Fibroblast of lung (primary cell): ENCODE data around the gene KCNH1. TPM values are rescaled to one million over a fixed set of nuclear protein-coding genes. Genes with fewer than 3 reads are reported as not detected.

Experiments
- DNase-seq, 2 donors: peaks; one replicate each; pipeline versions ENCODE4 v3.0.0 to v3.0.0-alpha.2; 2010; ENCODE audit warnings: low read depth in 2 of 2
- H2AFZ ChIP-seq: 2 replicates; pipeline ENCODE4 v1.5.1; 2012; ENCODE audit warnings: low read length, control low read depth, inconsistent platforms
- H3K27ac ChIP-seq: 2 replicates; pipeline ENCODE4 v1.5.1; 2011; ENCODE audit warnings: low read length, control low read depth; ENCODE audit not compliant: insufficient read depth
- H3K27me3 ChIP-seq: 2 replicates; pipeline ENCODE4 v1.5.1; 2011; ENCODE audit warnings: mild to moderate bottlenecking, low read length; ENCODE audit not compliant: control insufficient read depth, insufficient read depth
- H3K36me3 ChIP-seq: 2 replicates; pipeline ENCODE4 v1.5.1; 2011; ENCODE audit warnings: low read length; ENCODE audit not compliant: control insufficient read depth, insufficient read depth
- H3K4me1 ChIP-seq: 2 replicates; pipeline ENCODE4 v1.5.1; 2011; ENCODE audit warnings: low read length; ENCODE audit not compliant: control insufficient read depth, insufficient read depth; ENCODE audit errors: extremely low read depth
- H3K4me2 ChIP-seq: 2 replicates; pipeline ENCODE4 v1.5.1; 2011; ENCODE audit warnings: low read length, control low read depth; ENCODE audit not compliant: insufficient read depth; ENCODE audit errors: extremely low read depth
- H3K4me3 ChIP-seq, 4 experiments: fragments of 200-600 bp in 1 of 4; sonication (generic) in 1 of 4; replicated peaks in 1 of 4; 2 replicates each; pipeline ENCODE4 v1.5.1; 2011 to 2016; ENCODE audit warnings: low read length in 4 of 4, low read depth in 3 of 4, mild to moderate bottlenecking in 3 of 4, control low read depth in 2 of 4, inconsistent platforms in 1 of 4, mixed read lengths in 1 of 4; ENCODE audit not compliant: insufficient read depth in 1 of 4; ENCODE audit errors: control extremely low read depth in 1 of 4
- H3K79me2 ChIP-seq: 2 replicates; pipeline ENCODE4 v1.5.1; 2012; ENCODE audit warnings: mild to moderate bottlenecking, low read length, inconsistent platforms; ENCODE audit not compliant: control insufficient read depth, insufficient read depth
- H3K9ac ChIP-seq: 2 replicates; pipeline ENCODE4 v1.5.1; 2011; ENCODE audit warnings: mild to moderate bottlenecking, low read length, control low read depth; ENCODE audit not compliant: insufficient read depth
- H3K9me3 ChIP-seq: 2 replicates; pipeline ENCODE4 v1.5.1; 2012; ENCODE audit warnings: low read depth, low read length; ENCODE audit not compliant: control insufficient read depth, insufficient read depth
- H4K20me1 ChIP-seq: 2 replicates; pipeline ENCODE4 v1.5.1; 2011; ENCODE audit warnings: low read length; ENCODE audit not compliant: control insufficient read depth, insufficient read depth; ENCODE audit errors: extremely low read depth
- CTCF ChIP-seq, 2 donors: IDR thresholded peaks in 1 of 2; conservative IDR thresholded peaks in 1 of 2; 1 replicate in 1 of 2; 2 replicates in 1 of 2; pipeline ENCODE4 v1.5.1; 2011 to 2012; ENCODE audit warnings: low read length in 2 of 2, control low read depth in 1 of 2, inconsistent platforms in 1 of 2, low read depth in 1 of 2, mild to moderate bottlenecking in 1 of 2
- EZH2 ChIP-seq: IDR thresholded peaks from 2 replicates; pipeline ENCODE4 v1.5.1; 2012; ENCODE audit warnings: low read length, control low read depth, mild to moderate bottlenecking; ENCODE audit errors: missing control alignments
- polyA plus RNA-seq, 2 donors: library from polyadenylated mRNA; depleted of rRNA in 1 of 2; stranded (reverse) in 1 of 2; unstranded in 1 of 2; fragments of >200 nt; gene quantifications; 2 replicates each; pipeline ENCODE4 v1.2.1, GENCODE V29; 2011 to 2012; ENCODE audit warnings: missing spikeins in 1 of 2
- total RNA-seq: library from RNA; depleted of rRNA; stranded (reverse); fragments of >200 nt; gene quantifications from 2 replicates; pipeline ENCODE4 v1.2.1, GENCODE V29; 2014

The KCNH1 gene
- total and polyA plus RNA-seq, 2 donors (not counting 1 experiment from before 2014, with no cell fraction given): 0.17 to 1.5 TPM

- H3K27me3 ChIP-seq: no peaks in the 10 kb centered on the region
Observed at GRCh38 chr1:210922666-210923065, 211.3 kb downstream of the KCNH1 start.

GRCh38 chr1:210920716-210921694 is 212.9 kb downstream of the KCNH1 start:
- Histone ChIP-seq H3K9ac (no peak overlapping the region), H2AFZ (no peak overlapping the region), H3K4me3 (no peak overlapping the region), H3K4me2 (no peak overlapping the region), H3K27ac (no peak overlapping the region), H3K4me1 (no peaks in the 10 kb centered on the region), H4K20me1 (no peaks in the 10 kb centered on the region), H3K9me3 (no peaks in the 10 kb centered on the region), H3K79me2 (no peaks in the 10 kb centered on the region), H3K36me3 (no peaks in the 10 kb centered on the region), H3K27me3 (no peaks in the 10 kb centered on the region)
- TF ChIP-seq CTCF (conservative IDR thresholded peaks at IDR 0.05 in 1 of 2, IDR thresholded peaks at IDR 0.05 in 1 of 2; ENCODE audit: low read depth in 1 of 2, low read length in 2 of 2): no peak
- no peak for TF ChIP-seq EZH2
- DNase-seq: no peak

More at GRCh38 chr1:210922666-210923065, 211.3 kb downstream of the KCNH1 start:
- no peak overlapping the region for H3K27ac ChIP-seq
- no peak for TF ChIP-seq EZH2
- TF ChIP-seq CTCF (conservative IDR thresholded peaks at IDR 0.05 in 1 of 2, IDR thresholded peaks at IDR 0.05 in 1 of 2; ENCODE audit: low read depth in 1 of 2, low read length in 2 of 2): no peak
- no peak overlapping the region for H3K4me3 ChIP-seq
- no peak overlapping the region for H3K4me2 ChIP-seq
- DNase-seq: no peak
- no peaks in the 10 kb centered on the region for H4K20me1 ChIP-seq
- H3K36me3 ChIP-seq: no peaks in the 10 kb centered on the region
- H3K9me3 ChIP-seq: no peaks in the 10 kb centered on the region
- no peaks in the 10 kb centered on the region for H3K4me1 ChIP-seq
- H2AFZ ChIP-seq: no peak overlapping the region
- no peak overlapping the region for H3K9ac ChIP-seq
- H3K79me2 ChIP-seq: no peaks in the 10 kb centered on the region

GRCh38 chr1:210920258-210920657 is 213.7 kb downstream of the KCNH1 start:
- no peak for DNase-seq
- Histone ChIP-seq H3K79me2 (no peaks in the 10 kb centered on the region), H3K4me2 (no peak overlapping the region), H3K9ac (no peak overlapping the region), H3K36me3 (no peaks in the 10 kb centered on the region), H4K20me1 (no peaks in the 10 kb centered on the region), H3K27me3 (no peaks in the 10 kb centered on the region), H3K4me3 (no peak overlapping the region), H2AFZ (no peak overlapping the region), H3K4me1 (no peaks in the 10 kb centered on the region), H3K27ac (no peak overlapping the region), H3K9me3 (no peaks in the 10 kb centered on the region)
- TF ChIP-seq EZH2: no peak
- TF ChIP-seq CTCF (conservative IDR thresholded peaks at IDR 0.05 in 1 of 2, IDR thresholded peaks at IDR 0.05 in 1 of 2; ENCODE audit: low read depth in 1 of 2, low read length in 2 of 2): no peak
